Lung (tissue), 12 donors: ENCODE data around the gene TFAP2A. TPM values are rescaled to one million over a fixed set of nuclear protein-coding genes. Genes with fewer than 3 reads are reported as not detected.

Source experiments
- ATAC-seq: fragments of 200-7000 bp; cut with Tn5 transposase; one replicate; pipeline ENCODE4 v1.9.1; 2020; ENCODE audit warnings: moderate number of reproducible peaks; ENCODE audit not compliant: insufficient read depth, low FRiP score
- DNase-seq, 3 donors: peaks; one replicate each; pipeline ENCODE4 v3.0.0-alpha.2; 2013 to 2017
- H3K27ac ChIP-seq, 2 donors: one replicate each; pipeline ENCODE4 v1.5.1; 2013; ENCODE audit warnings: mild to moderate bottlenecking in 2 of 2, moderate library complexity in 2 of 2, control low read depth in 1 of 2, inconsistent platforms in 1 of 2, low read depth in 1 of 2, low read length in 1 of 2
- H3K27me3 ChIP-seq, 3 donors: one replicate each; pipeline ENCODE4 v1.5.1; 2013; ENCODE audit warnings: low read length in 2 of 3; ENCODE audit not compliant: control insufficient read depth in 3 of 3, insufficient read depth in 3 of 3
- H3K36me3 ChIP-seq, 4 donors: one replicate each; pipeline ENCODE4 v1.5.1; 2013; ENCODE audit warnings: low read length in 4 of 4, mild to moderate bottlenecking in 1 of 4, moderate library complexity in 1 of 4; ENCODE audit not compliant: control insufficient read depth in 4 of 4, insufficient read depth in 4 of 4
- H3K4me1 ChIP-seq, 5 donors: one replicate each; pipeline ENCODE4 v1.5.1; 2013; ENCODE audit warnings: low read length in 5 of 5, mild to moderate bottlenecking in 2 of 5, moderate library complexity in 1 of 5; ENCODE audit not compliant: control insufficient read depth in 5 of 5, insufficient read depth in 5 of 5
- H3K4me3 ChIP-seq: one replicate; pipeline ENCODE4 v1.5.1; 2013; ENCODE audit warnings: mild to moderate bottlenecking, control low read depth, moderate library complexity
- H3K9ac ChIP-seq, 2 donors: one replicate each; pipeline ENCODE4 v1.5.1; 2013; ENCODE audit warnings: low read length in 2 of 2, control low read depth in 1 of 2; ENCODE audit not compliant: insufficient read depth in 1 of 2
- H3K9me3 ChIP-seq, 4 donors: one replicate each; pipeline ENCODE4 v1.5.1; 2013; ENCODE audit warnings: low read length in 3 of 4, mild to moderate bottlenecking in 1 of 4, moderate library complexity in 1 of 4; ENCODE audit not compliant: control insufficient read depth in 4 of 4, insufficient read depth in 3 of 4
- CTCF ChIP-seq: IDR thresholded peaks from 2 replicates; pipeline ENCODE4 v1.5.1; 2012; ENCODE audit warnings: mild to moderate bottlenecking; ENCODE audit errors: control extremely low read depth, extremely low read depth
- WGBS, 2 donors: extraction: QIAGEN DNeasy Blood & Tissue Kit; methylation state at CpG; one replicate each; pipeline ENCODE4 v1.1.7; 2013; 5-methylcytosine and 5-hydroxymethylcytosine counted together
- polyA plus RNA-seq, 2 donors: library from polyadenylated mRNA; stranded (reverse); fragments of 200-250 nt; gene quantifications; one replicate each; pipeline ENCODE4 v1.2.1, GENCODE V29; 2013
- total RNA-seq, 2 donors: library from RNA; depleted of rRNA in 1 of 2; stranded (reverse); fragments of >200 nt in 1 of 2; gene quantifications; one replicate each; pipeline ENCODE4 v1.2.1, GENCODE V29; 2014 to 2021
- donor health status: control.
- donor health status: control.
- donor health status: Bipolar disorder and iron deficiency.
- donor health status: healthy.
- donor health status: DM: yes; HTN: yes; CAD: no.

TFAP2A gene
- total and polyA plus RNA-seq, 4 donors: 0.14 to 2.7 (median 0.64) TPM

- H3K9ac ChIP-seq: no peak overlapping the region
- TF ChIP-seq CTCF: no peak
- H3K27ac ChIP-seq: no peak overlapping the region
- peaks cover 0 to 8% (median 0%) of the 10 kb centered on the region in 4 donors for H3K9me3 ChIP-seq
- WGBS, 2 donors: 26 to 39% methylated on average over 31 of the region's 31 CpGs
- no peak overlapping the region for H3K4me3 ChIP-seq
- no peaks in the 10 kb centered on the region for H3K36me3 ChIP-seq
- peaks cover 5 to 93% (median 92%) of the 10 kb centered on the region in 3 donors for H3K27me3 ChIP-seq
- H3K4me1 ChIP-seq: peaks cover 0 to 12% (median 5%) of the 10 kb centered on the region in 5 donors
- ATAC-seq (no peak), DNase-seq (no peak)
Measured at GRCh38 chr6:10404799-10405512, 9.9 kb downstream of the TFAP2A start.

GRCh38 chr6:10404107-10404798 is 10.6 kb downstream of the TFAP2A start:
- 1 to 3% methylated on average over 56 to 87 of the region's 87 CpGs for WGBS, 2 donors
- Histone ChIP-seq H3K4me1 (peaks cover 0 to 12% (median 5%) of the 10 kb centered on the region in 5 donors), H3K9me3 (peaks cover 0 to 5% (median 0%) of the 10 kb centered on the region in 4 donors), H3K9ac (peak overlapping the region in 1 of 2 donors; percentile 84), H3K4me3 (peak overlapping the region; percentile 43), H3K27ac (no peak overlapping the region), H3K27me3 (peaks cover 12 to 93% (median 91%) of the 10 kb centered on the region in 3 donors), H3K36me3 (no peaks in the 10 kb centered on the region)
- peak; percentile 97 for ATAC-seq
- no peak for TF ChIP-seq CTCF
- DNase-seq: peak; percentile 95 to 98 (median 95)

- TF ChIP-seq CTCF: no peak
- Histone ChIP-seq H3K27ac (no peak overlapping the region), H3K4me3 (peak overlapping the region; percentile 43), H3K4me1 (peaks cover 0 to 12% (median 5%) of the 10 kb centered on the region in 5 donors), H3K36me3 (no peaks in the 10 kb centered on the region), H3K9me3 (peaks cover 0 to 5% (median 0%) of the 10 kb centered on the region in 4 donors), H3K27me3 (peaks cover 17 to 93% (median 91%) of the 10 kb centered on the region in 3 donors), H3K9ac (peak overlapping the region in 1 of 2 donors; percentile 84)
- 5 to 8% methylated on average over 16 of the region's 16 CpGs for WGBS, 2 donors
- DNase-seq (no peak), ATAC-seq (no peak)
Measured at GRCh38 chr6:10403385-10404106, 11.3 kb downstream of the TFAP2A start.
